Peyer's patch (tissue), 4 donors: ENCODE results near the gene LYST.

ENCODE experiments used
- POLR2A ChIP-seq, 2 donors: fragments of 450-650 bp; IDR thresholded peaks; one replicate each; pipeline ENCODE4 v1.5.1; 2017; ENCODE audit warnings: antibody characterized with exemption in 2 of 2, mild to moderate bottlenecking in 2 of 2, moderate library complexity in 2 of 2
- TF ChIP-seq, protein P1 (sequence below), 6 experiments: fragments of 450-650 bp in 4 of 6; fragments of 200-600 bp in 2 of 6; sonication (generic) in 1 of 6; IDR thresholded peaks; one replicate each; pipeline ENCODE4 v1.5.1; 2017 to 2019; ENCODE audit warnings: antibody characterized with exemption in 6 of 6, mild to moderate bottlenecking in 3 of 6, moderate library complexity in 1 of 6

DNA sequence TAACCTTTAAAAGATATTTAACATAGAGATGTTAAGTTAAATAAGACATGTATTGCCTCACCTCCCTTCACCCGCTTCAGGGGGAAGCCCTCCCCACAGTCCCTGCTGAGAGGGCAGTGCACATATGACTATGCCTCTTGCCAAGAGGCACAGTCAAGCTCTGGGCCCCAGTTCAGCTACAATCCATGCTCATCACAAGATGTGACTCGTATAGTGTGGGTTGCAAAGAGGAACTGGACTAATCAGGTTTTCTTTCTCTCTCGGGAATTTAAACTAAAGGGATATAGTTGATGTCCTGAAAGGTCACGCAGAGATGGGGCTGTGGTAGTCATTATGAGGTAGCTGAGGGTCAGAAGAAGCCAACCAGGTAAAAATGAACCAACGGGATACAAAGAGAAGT lies 35.6 kb downstream of the LYST start:
- no peak for TF ChIP-seq POLR2A (IDR thresholded peaks at IDR 0.05)
- TF ChIP-seq, protein P1, sequence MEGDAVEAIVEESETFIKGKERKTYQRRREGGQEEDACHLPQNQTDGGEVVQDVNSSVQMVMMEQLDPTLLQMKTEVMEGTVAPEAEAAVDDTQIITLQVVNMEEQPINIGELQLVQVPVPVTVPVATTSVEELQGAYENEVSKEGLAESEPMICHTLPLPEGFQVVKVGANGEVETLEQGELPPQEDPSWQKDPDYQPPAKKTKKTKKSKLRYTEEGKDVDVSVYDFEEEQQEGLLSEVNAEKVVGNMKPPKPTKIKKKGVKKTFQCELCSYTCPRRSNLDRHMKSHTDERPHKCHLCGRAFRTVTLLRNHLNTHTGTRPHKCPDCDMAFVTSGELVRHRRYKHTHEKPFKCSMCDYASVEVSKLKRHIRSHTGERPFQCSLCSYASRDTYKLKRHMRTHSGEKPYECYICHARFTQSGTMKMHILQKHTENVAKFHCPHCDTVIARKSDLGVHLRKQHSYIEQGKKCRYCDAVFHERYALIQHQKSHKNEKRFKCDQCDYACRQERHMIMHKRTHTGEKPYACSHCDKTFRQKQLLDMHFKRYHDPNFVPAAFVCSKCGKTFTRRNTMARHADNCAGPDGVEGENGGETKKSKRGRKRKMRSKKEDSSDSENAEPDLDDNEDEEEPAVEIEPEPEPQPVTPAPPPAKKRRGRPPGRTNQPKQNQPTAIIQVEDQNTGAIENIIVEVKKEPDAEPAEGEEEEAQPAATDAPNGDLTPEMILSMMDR (IDR thresholded peaks at IDR 0.05): no peak
